ENCODE measurements around the gene ACAT2.
"Not testable (repeated sequence)": the region's sequence is repeated elsewhere in the genome, so short reads cannot be mapped to it uniquely, and the experiment has no call there.

The ACAT2 gene

DNA sequence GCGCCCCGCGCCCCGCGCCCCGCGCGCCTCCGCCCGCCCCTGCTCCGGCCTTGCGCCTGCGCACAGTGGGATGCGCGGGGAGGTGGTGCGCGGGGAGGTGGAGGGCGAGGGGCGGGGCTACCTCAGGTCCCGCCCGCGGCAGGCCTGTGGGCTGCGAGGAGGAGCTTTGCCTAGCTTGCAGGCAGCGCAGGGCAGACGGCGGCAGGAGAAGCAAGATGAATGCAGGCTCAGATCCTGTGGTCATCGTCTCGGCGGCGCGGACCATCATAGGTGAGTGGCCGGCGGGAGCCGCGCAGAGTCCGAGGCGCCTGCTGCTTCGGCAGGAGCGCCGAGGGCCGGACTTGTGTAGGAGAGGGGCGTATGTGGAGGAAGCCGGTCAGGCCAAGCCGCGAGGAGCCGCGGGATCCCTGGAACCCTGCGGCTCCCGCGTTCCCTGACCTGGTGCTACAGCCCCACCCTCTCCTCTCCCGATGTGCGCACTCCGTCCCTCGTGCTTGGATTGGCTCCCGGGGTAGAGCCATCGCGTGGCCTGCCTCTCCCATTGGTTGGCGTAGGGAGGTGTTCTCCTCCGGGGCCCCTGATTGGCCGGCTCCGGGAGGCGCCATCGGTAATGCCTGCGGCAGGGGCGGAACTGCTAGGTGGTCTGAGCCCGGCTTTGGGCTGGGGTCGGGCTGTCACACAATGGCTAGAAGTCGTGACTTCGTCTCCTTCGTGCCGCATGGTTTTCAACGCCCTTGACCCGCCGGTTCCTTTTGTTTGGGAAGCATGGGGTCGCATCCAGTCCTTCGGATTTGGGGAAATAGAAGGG lies at the start of gene ACAT2:
Gene ACAT2 (plus strand): TSS at position 173 of the 808 bp plus-strand sequence. CDS start 43 bp downstream, at position 216.
- no peaks in the 10 kb centered on the region for H3K9me3 Mint-ChIP-seq
- DNase-seq (peak; percentile 92 to 96), ATAC-seq (peak; percentile 98)
- H3K4me1 Mint-ChIP-seq, result peaks cover 45% of the 10 kb centered on the region
- peak within 1 kb of the TSS; percentile 96 to 98 for H3K27ac Mint-ChIP-seq
- H3K4me3 Mint-ChIP-seq, result peak within 1 kb of the TSS; percentile 94 to 97
- H3K27me3 Mint-ChIP-seq, result no peaks in the 10 kb centered on the region

DNA sequence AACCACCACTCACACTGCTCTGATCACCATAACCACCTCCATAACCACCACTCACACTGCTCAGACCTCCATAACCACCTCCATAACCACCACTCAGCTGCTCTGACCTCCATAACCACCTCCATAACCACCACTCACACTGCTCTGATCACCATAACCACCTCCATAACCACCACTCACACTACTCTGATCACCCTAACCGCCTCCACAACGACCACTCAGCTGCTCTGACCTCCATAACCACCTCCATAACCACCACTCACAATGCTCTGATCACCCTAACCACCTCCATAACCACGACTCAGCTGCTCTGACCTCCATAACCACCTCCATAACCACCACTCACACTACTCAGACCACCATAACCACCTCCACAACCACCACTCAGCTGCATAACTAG lies 49.5 kb upstream of the ACAT2 start:
- H3K9me3 Mint-ChIP-seq, DNase-seq, ATAC-seq, H3K27me3 Mint-ChIP-seq, H3K4me3 Mint-ChIP-seq, H3K27ac Mint-ChIP-seq, H3K4me1 Mint-ChIP-seq: not testable (repeated sequence)

DNA sequence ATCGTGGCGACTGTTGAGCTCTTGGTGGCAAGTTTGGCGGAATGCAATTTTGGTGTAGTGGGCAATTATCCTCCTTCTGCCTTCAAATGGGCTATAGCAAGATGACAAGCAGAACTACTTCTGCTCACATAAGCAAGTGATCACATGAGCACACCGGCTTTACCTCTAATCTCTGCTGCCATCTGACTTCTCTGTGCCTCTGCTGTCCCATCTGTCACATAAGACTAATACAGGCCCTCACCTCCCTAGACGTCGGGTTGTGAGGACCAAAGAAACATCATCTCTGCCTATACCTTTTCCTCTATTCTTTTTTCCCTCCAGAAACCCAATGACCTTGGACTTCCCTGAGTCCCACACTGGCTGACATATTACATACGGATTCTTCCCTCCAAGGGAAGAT lies 47.9 kb upstream of the ACAT2 start:
- Mint-ChIP-seq H3K4me3 (no peak overlapping the region), H3K4me1 (no peaks in the 10 kb centered on the region), H3K9me3 (no peaks in the 10 kb centered on the region), H3K27ac (no peak overlapping the region), H3K27me3 (no peaks in the 10 kb centered on the region)
- DNase-seq, result no peak
- no peak for ATAC-seq

DNA sequence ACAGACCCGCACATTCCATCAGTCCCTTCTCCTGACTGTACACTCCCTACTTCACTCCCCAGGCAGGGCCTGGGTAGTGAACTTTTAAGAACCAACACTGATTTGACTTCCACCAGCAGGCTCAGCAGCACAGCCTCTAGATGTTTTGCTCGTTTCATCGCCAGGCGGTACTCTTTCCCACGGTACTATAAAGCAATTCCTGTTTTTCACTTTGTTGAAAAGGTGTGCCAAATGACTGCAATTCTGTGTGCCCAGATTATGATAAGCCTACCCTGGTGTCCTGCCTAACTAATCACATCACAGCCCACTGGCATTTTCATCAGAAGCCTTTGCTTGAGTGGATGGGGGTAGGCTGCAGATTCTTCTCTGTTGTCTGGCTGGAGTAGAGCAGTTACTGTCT lies 47.4 kb upstream of the ACAT2 start:
- ATAC-seq, result no peak
- Mint-ChIP-seq H3K27ac (no peak overlapping the region), H3K4me3 (no peak overlapping the region), H3K9me3 (no peaks in the 10 kb centered on the region), H3K4me1 (no peaks in the 10 kb centered on the region), H3K27me3 (no peaks in the 10 kb centered on the region)
- no peak for DNase-seq

DNA sequence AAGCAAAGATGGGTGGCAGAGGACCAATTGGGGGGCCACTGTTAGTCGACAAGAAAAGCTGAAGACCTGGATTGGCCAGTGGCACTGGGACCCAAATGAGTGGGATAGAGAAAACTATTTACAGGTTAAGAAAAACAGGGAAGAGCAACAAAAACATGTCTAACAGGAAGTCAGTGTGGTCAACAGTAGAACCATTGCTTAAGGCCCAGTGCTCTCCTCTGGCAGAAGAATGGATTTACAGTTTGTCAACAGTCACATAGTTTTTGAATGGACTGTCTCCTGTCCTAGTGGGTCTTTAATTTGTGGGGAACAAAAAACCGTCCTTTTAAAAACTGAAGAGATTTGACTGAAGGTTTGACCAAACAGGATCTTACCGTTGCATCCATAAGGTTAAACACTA lies 46.7 kb upstream of the ACAT2 start:
- no peaks in the 10 kb centered on the region for H3K9me3 Mint-ChIP-seq
- H3K27ac Mint-ChIP-seq, result no peak overlapping the region
- ATAC-seq (no peak), DNase-seq (no peak)
- H3K27me3 Mint-ChIP-seq, result no peaks in the 10 kb centered on the region
- H3K4me1 Mint-ChIP-seq, result no peaks in the 10 kb centered on the region
- H3K4me3 Mint-ChIP-seq, result no peak overlapping the region

DNA sequence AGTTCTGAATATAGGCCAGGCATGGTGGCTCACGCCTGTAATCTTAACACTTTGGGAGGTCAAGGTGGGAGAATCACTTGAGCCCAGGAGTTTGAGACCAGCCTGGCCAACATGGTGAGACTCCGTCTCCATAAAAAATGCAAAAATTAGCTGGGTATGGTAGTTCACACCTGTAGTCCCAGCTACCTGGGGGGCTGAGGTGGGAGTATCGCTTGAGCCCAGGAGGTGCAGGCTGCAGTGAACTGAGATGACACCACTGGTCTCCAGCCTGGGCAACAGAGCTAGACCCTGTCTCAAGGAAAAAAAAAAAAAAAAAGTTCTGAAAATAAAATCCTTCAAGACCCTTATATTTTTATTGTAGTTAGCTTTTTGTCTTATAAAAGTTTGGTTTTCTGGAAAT lies 46.2 kb upstream of the ACAT2 start:
- no peak for ATAC-seq
- Mint-ChIP-seq H3K27ac (no peak overlapping the region), H3K9me3 (no peaks in the 10 kb centered on the region)

DNA sequence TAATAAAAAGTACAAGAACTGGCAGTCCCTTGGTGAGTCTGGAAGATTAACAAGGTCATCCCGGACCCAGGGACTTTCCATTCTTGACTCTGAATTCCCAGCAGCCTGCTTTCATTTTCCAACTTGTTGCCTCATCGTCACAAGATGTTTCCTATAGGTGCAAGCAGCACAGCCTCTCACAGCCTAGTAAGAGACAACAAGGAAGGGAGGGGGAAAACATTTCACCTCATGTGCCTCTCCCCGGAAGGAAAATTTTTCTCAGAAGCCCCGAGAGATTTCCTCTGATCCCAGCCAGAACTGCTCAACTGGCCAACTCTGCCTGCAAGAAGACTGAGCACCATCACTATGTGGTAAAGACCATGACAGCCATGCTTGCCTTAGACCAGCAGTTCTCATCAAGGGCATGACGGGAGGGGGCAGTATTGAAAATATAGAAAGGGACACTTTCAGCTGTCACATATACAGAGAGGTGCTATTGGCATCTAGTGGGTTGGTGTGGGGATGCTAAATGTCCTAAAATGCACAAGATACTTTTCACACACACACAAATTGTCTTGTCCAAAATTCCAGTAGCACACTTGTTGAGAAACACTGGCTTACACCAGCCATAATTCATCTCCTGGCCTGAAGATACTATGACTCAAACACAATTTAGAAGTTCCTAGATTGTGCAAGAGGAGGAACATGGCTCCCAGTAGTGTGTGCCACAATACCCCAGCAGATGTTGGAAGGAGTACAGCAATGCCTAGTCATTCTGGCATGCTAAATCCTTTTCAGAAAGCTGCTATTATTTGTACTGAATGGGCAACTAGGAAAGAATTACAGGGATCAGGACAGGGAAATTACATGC lies 45.4 kb upstream of the ACAT2 start:
- Mint-ChIP-seq H3K9me3 (no peaks in the 10 kb centered on the region), H3K27ac (no peak overlapping the region), H3K27me3 (no peaks in the 10 kb centered on the region), H3K4me1 (no peaks in the 10 kb centered on the region), H3K4me3 (no peak overlapping the region)
- DNase-seq (no peak), ATAC-seq (no peak)

More for the DNA sequence above, 46.2 kb upstream of the ACAT2 start:
- no peak for DNase-seq
- Mint-ChIP-seq H3K4me3 (no peak overlapping the region), H3K4me1 (no peaks in the 10 kb centered on the region), H3K27me3 (no peaks in the 10 kb centered on the region)

DNA sequence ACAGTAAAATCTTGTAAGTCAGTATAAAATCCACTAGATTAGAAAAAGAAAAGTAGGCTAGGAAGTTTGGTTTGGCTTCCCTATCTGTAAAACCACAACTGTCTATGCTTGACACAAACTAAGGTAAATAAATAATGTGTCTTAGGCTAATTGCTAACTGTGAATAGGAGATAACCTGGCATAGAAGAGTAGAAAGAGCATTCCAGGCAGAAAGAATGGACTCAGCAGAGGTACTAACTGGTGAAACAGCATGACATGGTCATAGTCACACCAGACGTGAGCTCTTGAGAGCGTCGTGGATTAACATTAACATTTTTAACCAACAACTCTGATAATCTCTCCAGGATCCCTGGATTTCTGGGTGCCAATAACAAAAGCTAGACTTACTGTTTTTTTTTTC lies 43.2 kb upstream of the ACAT2 start:
- no peak overlapping the region for H3K4me3 Mint-ChIP-seq
- no peaks in the 10 kb centered on the region for H3K9me3 Mint-ChIP-seq
- no peak overlapping the region for H3K27ac Mint-ChIP-seq
- DNase-seq (no peak), ATAC-seq (no peak)
- peaks cover 6% of the 10 kb centered on the region for H3K4me1 Mint-ChIP-seq
- H3K27me3 Mint-ChIP-seq, result no peaks in the 10 kb centered on the region

DNA sequence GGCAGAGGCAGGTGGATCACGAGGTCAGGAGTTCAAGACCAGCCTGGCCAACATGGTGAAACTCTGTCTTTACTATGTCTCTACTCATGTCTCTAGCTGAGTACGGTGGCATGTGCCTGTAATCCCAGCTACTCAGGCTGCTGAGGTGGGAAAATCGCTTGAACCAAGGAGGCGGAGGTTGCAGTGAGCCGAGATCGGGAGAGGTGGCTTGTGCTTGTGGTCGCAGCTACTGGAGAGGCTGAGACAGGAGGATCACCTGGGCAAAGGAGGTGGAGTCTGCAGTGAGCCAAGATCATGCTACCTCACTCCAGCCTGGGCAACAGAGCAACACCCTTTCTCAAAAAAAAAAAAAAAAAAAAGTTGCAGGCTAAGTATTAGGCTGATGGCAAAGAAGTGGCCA lies 42.6 kb upstream of the ACAT2 start:
- Mint-ChIP-seq H3K27ac (no peak overlapping the region), H3K27me3 (no peaks in the 10 kb centered on the region), H3K4me3 (no peak overlapping the region), H3K9me3 (no peaks in the 10 kb centered on the region), H3K4me1 (peaks cover 7% of the 10 kb centered on the region)
- DNase-seq (no peak), ATAC-seq (no peak)

DNA sequence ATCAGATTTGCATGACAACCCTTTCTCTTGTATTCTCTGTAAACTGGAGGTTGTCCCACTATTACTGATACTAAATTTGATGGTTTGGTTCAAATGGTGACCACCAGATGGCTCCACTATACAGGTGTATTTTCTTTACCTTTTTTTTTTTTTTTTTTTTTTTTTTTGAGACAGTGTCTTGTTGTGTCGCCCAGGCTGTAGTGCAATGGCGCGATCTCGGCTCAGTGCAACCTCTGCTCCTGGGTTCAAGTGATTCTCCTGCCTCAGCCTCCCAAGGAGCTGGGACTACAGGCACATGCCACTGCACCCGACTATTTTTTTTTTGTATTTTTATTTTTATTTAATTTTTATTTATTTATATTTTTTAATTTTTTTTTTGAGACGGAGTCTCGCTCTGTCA lies 41.1 kb upstream of the ACAT2 start:
- Mint-ChIP-seq H3K4me3 (no peak overlapping the region), H3K4me1 (peaks cover 18% of the 10 kb centered on the region), H3K9me3 (no peaks in the 10 kb centered on the region), H3K27ac (no peak overlapping the region), H3K27me3 (no peaks in the 10 kb centered on the region)
- ATAC-seq (peak; percentile 62), DNase-seq (peak in 1 of 2 donors; percentile 38)

DNA sequence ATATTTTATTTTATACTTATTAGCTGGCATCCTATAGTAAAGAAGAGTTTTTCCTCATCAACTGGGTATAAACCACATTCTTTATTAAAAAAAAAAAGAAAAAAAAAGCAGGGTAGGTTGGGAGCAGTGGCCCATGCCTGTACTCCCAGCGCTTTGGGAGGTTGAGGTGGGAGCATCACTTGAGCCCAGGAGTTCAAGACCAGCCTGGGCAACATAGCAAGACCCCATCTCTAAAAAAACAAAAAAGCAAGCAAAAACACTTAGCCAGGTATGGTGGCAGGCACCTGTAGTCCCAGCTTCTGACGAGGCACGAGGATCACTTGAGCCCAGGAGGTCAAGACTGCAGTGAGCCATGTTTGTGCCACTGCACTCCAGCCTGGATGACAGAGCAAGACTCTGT lies 39.9 kb upstream of the ACAT2 start:
- peaks cover 26% of the 10 kb centered on the region for H3K4me1 Mint-ChIP-seq
- not testable (repeated sequence) for H3K27me3 Mint-ChIP-seq, DNase-seq

DNA sequence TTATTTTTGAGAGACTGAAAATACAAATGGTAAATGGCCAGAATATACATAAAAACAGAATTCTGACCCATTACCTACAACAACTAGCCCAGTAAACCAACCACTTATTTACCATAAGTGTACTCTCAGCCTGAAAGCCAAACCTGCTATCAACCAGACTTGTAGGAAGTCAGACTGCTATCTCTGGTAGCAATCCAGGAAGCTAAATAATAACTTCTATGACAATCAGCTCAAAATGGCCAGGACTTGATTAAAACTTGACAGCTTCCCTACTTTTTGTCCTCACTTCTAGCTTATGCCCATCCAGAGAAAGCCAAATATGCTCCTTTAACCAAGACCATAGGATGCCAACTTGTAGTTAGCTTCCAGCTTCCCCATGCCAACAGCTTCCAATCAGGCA lies 39.2 kb upstream of the ACAT2 start:
- Mint-ChIP-seq H3K4me1 (peaks cover 26% of the 10 kb centered on the region), H3K4me3 (no peak overlapping the region), H3K9me3 (no peaks in the 10 kb centered on the region), H3K27me3 (no peaks in the 10 kb centered on the region), H3K27ac (no peak overlapping the region)
- ATAC-seq (no peak), DNase-seq (no peak)

More for the DNA sequence above, 39.9 kb upstream of the ACAT2 start:
- not testable (repeated sequence) for H3K27ac Mint-ChIP-seq, H3K9me3 Mint-ChIP-seq, ATAC-seq, H3K4me3 Mint-ChIP-seq

DNA sequence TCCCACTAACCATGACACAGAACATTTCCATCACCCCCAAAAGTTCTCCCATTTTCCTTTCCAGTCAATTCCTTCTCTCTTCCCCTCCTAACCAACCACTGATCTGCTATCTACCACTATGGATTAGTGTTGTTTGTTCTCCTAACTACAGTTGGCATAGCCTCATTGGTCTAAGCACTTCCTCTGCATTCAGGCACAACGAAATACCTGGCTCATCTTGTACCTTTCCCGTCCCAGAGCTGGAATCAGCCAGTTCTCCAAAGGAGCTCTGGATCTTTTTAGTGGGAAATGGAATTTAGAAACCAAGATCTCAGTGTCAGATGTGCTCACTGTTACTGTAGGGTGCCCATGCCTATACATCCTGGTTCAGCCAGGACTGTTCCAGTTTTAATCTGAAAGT lies 38.6 kb upstream of the ACAT2 start:
- DNase-seq, result no peak
- Mint-ChIP-seq H3K27ac (no peak overlapping the region), H3K4me1 (peaks cover 26% of the 10 kb centered on the region), H3K9me3 (no peaks in the 10 kb centered on the region), H3K4me3 (no peak overlapping the region), H3K27me3 (no peaks in the 10 kb centered on the region)
- no peak for ATAC-seq

DNA sequence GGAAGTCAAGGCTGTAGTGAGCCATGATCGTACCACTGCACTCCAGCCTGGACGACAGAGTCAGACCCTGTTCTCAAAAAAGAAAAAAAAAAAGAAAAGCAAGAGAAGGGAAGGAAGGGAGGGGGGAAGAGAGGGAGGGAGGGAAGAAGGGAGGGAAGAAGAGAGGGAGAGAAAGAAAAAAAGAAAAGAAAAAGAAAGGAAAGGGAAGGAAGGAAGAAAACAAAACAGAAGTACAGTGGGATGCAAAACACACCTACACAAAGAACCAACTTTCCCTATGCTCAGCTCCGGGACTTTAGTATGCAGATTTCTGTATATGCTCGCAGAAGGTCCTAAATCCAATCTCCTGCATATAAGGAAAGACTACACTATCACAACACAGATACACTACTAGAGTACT lies 37.1 kb upstream of the ACAT2 start:
- Mint-ChIP-seq H3K4me3 (peak overlapping the region; percentile 5 to 34), H3K27ac (no peak overlapping the region), H3K4me1 (peaks cover 36% of the 10 kb centered on the region), H3K27me3 (no peaks in the 10 kb centered on the region), H3K9me3 (no peaks in the 10 kb centered on the region)
- no peak for ATAC-seq
- no peak for DNase-seq

DNA sequence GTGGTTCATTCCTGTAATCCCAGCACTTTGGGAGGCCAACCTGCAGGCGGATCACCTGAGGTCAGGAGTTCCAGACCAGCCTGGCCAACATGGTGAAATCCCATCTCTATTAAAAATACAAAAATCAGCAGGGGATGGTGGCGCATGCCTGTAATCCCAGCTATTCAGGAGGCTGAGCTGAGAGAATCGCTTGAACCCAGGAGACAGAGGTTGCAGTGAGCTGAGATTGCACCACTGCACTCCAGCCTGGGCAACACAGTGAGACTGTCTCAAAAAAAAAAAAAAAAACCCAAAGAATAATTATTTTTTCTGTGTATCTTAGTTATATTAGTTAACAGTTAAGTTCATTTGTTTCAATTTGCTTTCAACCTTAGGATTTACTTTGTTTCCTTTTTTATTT lies 36.6 kb upstream of the ACAT2 start:
- Mint-ChIP-seq H3K4me1 (peaks cover 40% of the 10 kb centered on the region), H3K4me3 (peak overlapping the region in 1 of 2 donors; percentile 31)
- H3K27me3 Mint-ChIP-seq, ATAC-seq, H3K9me3 Mint-ChIP-seq, H3K27ac Mint-ChIP-seq, DNase-seq: not testable (repeated sequence)

DNA sequence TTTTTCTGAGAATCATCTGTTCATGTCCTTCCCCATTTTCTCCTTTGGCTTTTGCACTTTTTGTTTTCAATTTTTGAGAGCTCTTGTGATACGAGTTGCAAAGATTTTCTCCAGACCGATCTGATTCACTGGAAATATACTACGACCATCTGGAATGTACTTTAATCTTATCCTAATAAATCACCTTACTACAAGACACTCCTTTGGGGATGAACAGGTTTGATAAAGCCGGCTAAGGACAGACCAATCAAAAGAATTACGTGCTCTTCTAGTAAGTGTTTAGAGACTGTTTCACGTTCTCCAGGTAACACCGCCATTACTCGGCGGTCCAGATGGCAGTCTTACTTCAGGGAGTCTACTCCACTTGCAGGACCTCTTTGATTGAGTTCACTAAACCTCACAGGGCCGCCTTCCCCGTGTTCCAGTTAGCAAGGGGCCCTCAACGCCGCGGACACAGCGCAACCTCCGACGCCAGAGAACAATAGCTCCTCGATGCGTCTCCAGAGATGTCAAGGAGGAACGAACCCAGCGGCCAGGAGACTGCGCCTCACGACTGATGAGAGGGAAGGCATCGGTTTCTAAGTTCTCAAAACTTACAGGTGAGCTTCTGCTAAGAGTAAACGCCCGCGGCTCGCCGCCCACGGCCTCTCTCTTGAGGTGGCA lies 35.5 kb upstream of the ACAT2 start:
- H3K27me3 Mint-ChIP-seq, result no peaks in the 10 kb centered on the region
- H3K4me3 Mint-ChIP-seq, result peak overlapping the region; percentile 90 to 98
- H3K9me3 Mint-ChIP-seq, result no peaks in the 10 kb centered on the region
- H3K27ac Mint-ChIP-seq, result peak overlapping the region; percentile 99 to 100
- peak; percentile 32 for ATAC-seq
- no peak for DNase-seq
- H3K4me1 Mint-ChIP-seq, result peaks cover 52% of the 10 kb centered on the region
